K562 (cell line): Measurements from ENCODE around the gene ZKSCAN5. TPM values are rescaled to one million over a fixed set of nuclear protein-coding genes. Genes with fewer than 3 reads are reported as not detected.

ENCODE experiments used
- BDP1 ChIP-seq: IDR thresholded peaks from 3 replicates; pipeline ENCODE4 v1.6.1; 2011; ENCODE audit not compliant: insufficient read length, insufficient read depth
- CBFB ChIP-seq: sonication (generic); formaldehyde crosslinking; IDR thresholded peaks from 2 replicates; pipeline ENCODE4 v1.4.0; 2020; ENCODE audit warnings: mild to moderate bottlenecking, missing genetic modification reagents
- CBX5 ChIP-seq: IDR thresholded peaks from 2 replicates; pipeline ENCODE4 v1.6.1; 2014; ENCODE audit warnings: low read depth, borderline replicate concordance
- ESRRB ChIP-seq: fragments of 250-450 bp; sonication (Bioruptor Pico); IDR thresholded peaks from 2 replicates; pipeline ENCODE4 v1.5.0; 2020; ENCODE audit warnings: mild to moderate bottlenecking, moderate library complexity, borderline replicate concordance
- FOS ChIP-seq: IDR thresholded peaks from 3 replicates; pipeline ENCODE4 v1.6.1; 2011; ENCODE audit not compliant: insufficient read length; ENCODE audit errors: extremely low read depth
- GATAD2A ChIP-seq: fragments of 450-650 bp; IDR thresholded peaks from 2 replicates; pipeline ENCODE4 v1.6.1; 2017
- HDAC3 ChIP-seq: fragments of 450-650 bp; IDR thresholded peaks from 2 replicates; pipeline ENCODE4 v1.6.1; 2018; ENCODE audit warnings: borderline replicate concordance, mild to moderate bottlenecking, moderate library complexity; ENCODE audit not compliant: partially characterized antibody
- HDAC6 ChIP-seq: IDR thresholded peaks from 2 replicates; pipeline ENCODE4 v1.6.1; 2012; ENCODE audit warnings: low read depth, mild to moderate bottlenecking, control low read depth, inconsistent platforms, low read length, moderate library complexity
- HMG20B ChIP-seq: fragments of 250-450 bp; sonication (Bioruptor Pico); IDR thresholded peaks from 2 replicates; pipeline ENCODE4 v1.5.0; 2021; ENCODE audit warnings: mild to moderate bottlenecking
- HNRNPUL1 ChIP-seq: fragments of 200-400 bp; formaldehyde crosslinking; IDR thresholded peaks from 2 replicates; pipeline ENCODE4 v1.6.1; 2017; ENCODE audit warnings: low read length
- KDM4B ChIP-seq, 2 experiments: fragments of 450-650 bp in 1 of 2; sonication (generic) in 1 of 2; IDR thresholded peaks; 2 replicates each; pipeline ENCODE4 v1.6.1; 2016 to 2017; ENCODE audit warnings: borderline replicate concordance in 2 of 2, antibody characterized with exemption in 1 of 2, low read depth in 1 of 2, mild to moderate bottlenecking in 1 of 2
- MYBL2 ChIP-seq, 2 experiments: fragments of 450-650 bp in 1 of 2; sonication (generic) in 1 of 2; formaldehyde crosslinking in 1 of 2; IDR thresholded peaks; 2 replicates each; pipeline versions ENCODE4 v1.6.1 to v1.8.1; 2017 to 2022; ENCODE audit warnings: borderline replicate concordance in 1 of 2, inconsistent platforms in 1 of 2, low read depth in 1 of 2, mild to moderate bottlenecking in 1 of 2, missing genetic modification reagents in 1 of 2, moderate library complexity in 1 of 2
- NCOA4 ChIP-seq: fragments of 450-650 bp; IDR thresholded peaks from 2 replicates; pipeline ENCODE4 v1.6.1; 2018; ENCODE audit warnings: mild to moderate bottlenecking; ENCODE audit not compliant: partially characterized antibody
- NFXL1 ChIP-seq: fragments of 450-650 bp; formaldehyde crosslinking; IDR thresholded peaks from 2 replicates; pipeline ENCODE4 v1.4.0; 2021; ENCODE audit warnings: mild to moderate bottlenecking
- PHTF2 ChIP-seq: fragments of 250-450 bp; sonication (Bioruptor Pico); IDR thresholded peaks from 2 replicates; pipeline ENCODE4 v1.5.0; 2021; ENCODE audit warnings: mild to moderate bottlenecking
- POLR3A ChIP-seq: IDR thresholded peaks from 2 replicates; pipeline ENCODE4 v1.6.1; 2011; ENCODE audit warnings: borderline replicate concordance, mild to moderate bottlenecking, moderate library complexity; ENCODE audit not compliant: insufficient read length, insufficient read depth; ENCODE audit errors: extremely low read depth
- RBM39 ChIP-seq: fragments of 200-400 bp; formaldehyde crosslinking; optimal IDR thresholded peaks from 2 replicates; pipeline ENCODE3; 2018; ENCODE audit warnings: low read depth, low read length
- RFX1 ChIP-seq: fragments of 450-650 bp; IDR thresholded peaks from 2 replicates; pipeline ENCODE4 v1.6.1; 2016; ENCODE audit warnings: mild to moderate bottlenecking, moderate library complexity
- SMAD1 ChIP-seq: fragments of 150-350 bp; IDR thresholded peaks from 2 replicates; pipeline ENCODE4 v1.6.1; 2014; ENCODE audit warnings: low read length, low read depth; ENCODE audit not compliant: partially characterized antibody
- SRSF7 ChIP-seq: fragments of 200-400 bp; formaldehyde crosslinking; optimal IDR thresholded peaks from 2 replicates; pipeline ENCODE3; 2017; ENCODE audit warnings: mild to moderate bottlenecking, low read depth, low read length
- TRIM24 ChIP-seq, 2 experiments: fragments of 450-650 bp; IDR thresholded peaks; 2 replicates each; pipeline ENCODE4 v1.6.1; 2016
- ZNF431 ChIP-seq: sonication (generic); formaldehyde crosslinking; IDR thresholded peaks from 2 replicates; pipeline ENCODE4 v1.8.0; 2022; ENCODE audit warnings: mild to moderate bottlenecking, missing genetic modification reagents
- ZNF695 ChIP-seq: fragments of 450-650 bp; formaldehyde crosslinking; IDR thresholded peaks from 2 replicates; pipeline ENCODE4 v1.4.0; 2020; ENCODE audit warnings: mild to moderate bottlenecking, moderate library complexity
- ZNF77 ChIP-seq: fragments of 250-450 bp; sonication (Bioruptor Pico); IDR thresholded peaks from 2 replicates; pipeline ENCODE4 v1.5.0; 2020
- polyA plus RNA-seq, 8 experiments: library from polyadenylated mRNA; depleted of rRNA in 4 of 8; stranded (reverse) in 5 of 8; unstranded in 3 of 8; fragments of >200 nt; fragmentation: Nextera tagmentation in 2 of 8; fragmentation: Illumina TruSeq in 1 of 8; extraction: Ambion mirVana in 2 of 8; extraction: Trizol in 1 of 8; gene quantifications; 2 replicates each; pipeline versions ENCODE4 v1.2.1 to v1.2.3, GENCODE V29; 2011 to 2014; ENCODE audit warnings: inconsistent platforms in 1 of 8, missing spikeins in 1 of 8
- total RNA-seq, 7 experiments: library from RNA; depleted of rRNA in 6 of 7; stranded (reverse); fragments of >200 nt in 6 of 7; fragmentation: Illumina TruSeq in 2 of 7; extraction: Trizol in 2 of 7; gene quantifications; 2 replicates each; pipeline versions ENCODE4 v1.2.1 to v1.2.3, GENCODE V29; 2011 to 2021; ENCODE audit warnings: low replicate concordance in 1 of 7
- TF ChIP-seq, protein P1 (sequence below): fragments of 450-650 bp; formaldehyde crosslinking; IDR thresholded peaks from 2 replicates; pipeline ENCODE4 v1.4.0; 2020; ENCODE audit warnings: mild to moderate bottlenecking, mixed read lengths
- TF ChIP-seq, protein P2 (sequence below): fragments of 250-450 bp; sonication (Bioruptor Pico); IDR thresholded peaks from 2 replicates; pipeline ENCODE4 v1.5.0; 2020; ENCODE audit warnings: mild to moderate bottlenecking, borderline replicate concordance
- TF ChIP-seq, protein P3 (sequence below): IDR thresholded peaks from 2 replicates; pipeline ENCODE4 v1.6.1; 2016; ENCODE audit warnings: missing genetic modification characterization, missing compliant biosample characterization

The ZKSCAN5 gene
- total and polyA plus RNA-seq, 9 of the 15 experiments (the other 6 are each of a cell fraction or from before 2014, with no cell fraction given): 4.2 to 19.0 (median 15.0) TPM

DNA sequence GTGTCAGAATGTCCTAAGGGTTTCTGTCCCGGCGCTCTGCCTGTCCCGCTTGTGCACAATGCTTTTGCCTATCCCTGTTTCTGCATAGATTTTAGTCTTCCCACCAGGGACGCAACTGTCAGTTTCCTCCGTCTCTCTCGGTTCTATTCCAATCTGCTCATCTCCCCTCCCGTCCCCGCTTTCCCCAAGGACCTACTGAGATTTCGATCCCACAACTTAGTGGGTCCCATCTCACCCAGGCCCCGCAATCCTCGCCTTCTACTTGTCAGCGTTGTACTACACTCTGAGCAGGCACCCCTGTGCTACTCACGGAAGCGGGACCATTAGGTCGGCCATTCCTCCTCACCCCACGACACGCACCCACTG, 53.5 kb downstream of the ZKSCAN5 start (continued):
- peak; percentile 87 for TF ChIP-seq CBFB (CRISPR knock-in tag)
- TF ChIP-seq HMG20B (CRISPR knock-in tag): no peak
- TF ChIP-seq RBM39: no peak
- no peak for TF ChIP-seq SRSF7
- TF ChIP-seq NFXL1 (CRISPR knock-in tag): no peak
- no peak for TF ChIP-seq FOS
- no peak for TF ChIP-seq SMAD1
- no peak for TF ChIP-seq CBX5
- TF ChIP-seq ESRRB: no peak
- TF ChIP-seq TRIM24 (IDR thresholded peaks at IDR 0.05): no peak
- TF ChIP-seq, protein P1, sequence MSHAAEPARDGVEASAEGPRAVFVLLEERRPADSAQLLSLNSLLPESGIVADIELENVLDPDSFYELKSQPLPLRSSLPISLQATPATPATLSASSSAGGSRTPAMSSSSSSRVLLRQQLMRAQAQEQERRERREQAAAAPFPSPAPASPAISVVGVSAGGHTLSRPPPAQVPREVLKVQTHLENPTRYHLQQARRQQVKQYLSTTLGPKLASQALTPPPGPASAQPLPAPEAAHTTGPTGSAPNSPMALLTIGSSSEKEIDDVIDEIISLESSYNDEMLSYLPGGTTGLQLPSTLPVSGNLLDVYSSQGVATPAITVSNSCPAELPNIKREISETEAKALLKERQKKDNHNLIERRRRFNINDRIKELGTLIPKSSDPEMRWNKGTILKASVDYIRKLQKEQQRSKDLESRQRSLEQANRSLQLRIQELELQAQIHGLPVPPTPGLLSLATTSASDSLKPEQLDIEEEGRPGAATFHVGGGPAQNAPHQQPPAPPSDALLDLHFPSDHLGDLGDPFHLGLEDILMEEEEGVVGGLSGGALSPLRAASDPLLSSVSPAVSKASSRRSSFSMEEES (CRISPR knock-in tag): no peak
- no peak for TF ChIP-seq PHTF2
- TF ChIP-seq ZNF77 (CRISPR knock-in tag): no peak
- TF ChIP-seq BDP1: no peak
- TF ChIP-seq HNRNPUL1: 0 out of 2 replicates have a peak, but pooled peaks have one; percentile 67
- TF ChIP-seq GATAD2A: no peak; the same call in 1 of the 2 replicates
- no peak for TF ChIP-seq NCOA4
- no peak for TF ChIP-seq HDAC3
- 0 out of 2 replicates have a peak, but pooled peaks have one; percentile 39 for TF ChIP-seq ZNF431 (CRISPR knock-in tag)
- TF ChIP-seq MYBL2 (IDR thresholded peaks at IDR 0.05; ENCODE audit: low read depth): no peak
- no peak for TF ChIP-seq MYBL2 (CRISPR knock-in tag; IDR thresholded peaks at IDR 0.05; ENCODE audit: borderline replicate concordance)
- no peak for TF ChIP-seq RFX1
- TF ChIP-seq HDAC6: no peak
- TF ChIP-seq, protein P2, sequence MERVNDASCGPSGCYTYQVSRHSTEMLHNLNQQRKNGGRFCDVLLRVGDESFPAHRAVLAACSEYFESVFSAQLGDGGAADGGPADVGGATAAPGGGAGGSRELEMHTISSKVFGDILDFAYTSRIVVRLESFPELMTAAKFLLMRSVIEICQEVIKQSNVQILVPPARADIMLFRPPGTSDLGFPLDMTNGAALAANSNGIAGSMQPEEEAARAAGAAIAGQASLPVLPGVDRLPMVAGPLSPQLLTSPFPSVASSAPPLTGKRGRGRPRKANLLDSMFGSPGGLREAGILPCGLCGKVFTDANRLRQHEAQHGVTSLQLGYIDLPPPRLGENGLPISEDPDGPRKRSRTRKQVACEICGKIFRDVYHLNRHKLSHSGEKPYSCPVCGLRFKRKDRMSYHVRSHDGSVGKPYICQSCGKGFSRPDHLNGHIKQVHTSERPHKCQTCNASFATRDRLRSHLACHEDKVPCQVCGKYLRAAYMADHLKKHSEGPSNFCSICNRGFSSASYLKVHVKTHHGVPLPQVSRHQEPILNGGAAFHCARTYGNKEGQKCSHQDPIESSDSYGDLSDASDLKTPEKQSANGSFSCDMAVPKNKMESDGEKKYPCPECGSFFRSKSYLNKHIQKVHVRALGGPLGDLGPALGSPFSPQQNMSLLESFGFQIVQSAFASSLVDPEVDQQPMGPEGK (CRISPR knock-in tag): no peak; the same call in 1 of the 2 replicates
- TF ChIP-seq POLR3A: no peak
- no peak for TF ChIP-seq ZNF695 (CRISPR knock-in tag)
- TF ChIP-seq KDM4B (IDR thresholded peaks at IDR 0.05; ENCODE audit: borderline replicate concordance in 2 of 2, low read depth in 1 of 2): no peak
- TF ChIP-seq, protein P3, sequence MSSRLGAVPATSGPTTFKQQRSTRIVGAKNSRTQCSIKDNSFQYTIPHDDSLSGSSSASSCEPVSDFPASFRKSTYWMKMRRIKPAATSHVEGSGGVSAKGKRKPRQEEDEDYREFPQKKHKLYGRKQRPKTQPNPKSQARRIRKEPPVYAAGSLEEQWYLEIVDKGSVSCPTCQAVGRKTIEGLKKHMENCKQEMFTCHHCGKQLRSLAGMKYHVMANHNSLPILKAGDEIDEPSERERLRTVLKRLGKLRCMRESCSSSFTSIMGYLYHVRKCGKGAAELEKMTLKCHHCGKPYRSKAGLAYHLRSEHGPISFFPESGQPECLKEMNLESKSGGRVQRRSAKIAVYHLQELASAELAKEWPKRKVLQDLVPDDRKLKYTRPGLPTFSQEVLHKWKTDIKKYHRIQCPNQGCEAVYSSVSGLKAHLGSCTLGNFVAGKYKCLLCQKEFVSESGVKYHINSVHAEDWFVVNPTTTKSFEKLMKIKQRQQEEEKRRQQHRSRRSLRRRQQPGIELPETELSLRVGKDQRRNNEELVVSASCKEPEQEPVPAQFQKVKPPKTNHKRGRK (tag): no peak
